Testis (tissue), 2 donors: ENCODE measurements around the gene ARVCF.

Experiments
- CTCF ChIP-seq, 3 experiments: fragments of 450-650 bp in 2 of 3; fragments of 200-600 bp in 1 of 3; sonication (generic) in 1 of 3; IDR thresholded peaks; one replicate each; pipeline ENCODE4 v1.5.1; 2016 to 2019; ENCODE audit warnings: antibody characterized with exemption in 3 of 3, mild to moderate bottlenecking in 2 of 3, moderate library complexity in 1 of 3
- POLR2A ChIP-seq: fragments of 450-650 bp; IDR thresholded peaks from one replicate; pipeline ENCODE4 v1.6.1; 2017; ENCODE audit warnings: antibody characterized with exemption, mild to moderate bottlenecking, moderate library complexity

DNA sequence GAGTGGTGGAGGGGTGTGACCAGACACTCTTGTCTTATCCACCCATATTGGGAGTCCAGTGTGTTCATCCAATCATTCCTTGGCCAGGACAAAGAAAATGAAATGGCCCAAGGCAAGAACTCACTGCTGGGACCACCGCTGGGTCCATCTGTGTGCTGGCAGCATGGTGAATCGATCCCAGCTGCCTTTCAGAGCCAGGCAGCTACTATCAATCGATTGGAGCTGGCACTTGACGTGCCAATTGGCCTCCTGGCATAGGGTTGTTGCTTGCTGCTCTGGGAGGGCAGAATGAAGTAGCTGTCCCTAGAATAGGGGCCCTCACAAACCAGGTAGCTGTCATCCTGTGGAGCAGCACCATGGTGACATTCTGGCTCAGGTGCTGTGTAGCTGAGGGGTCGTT lies 1.4 kb upstream of the ARVCF start:
- no peak for TF ChIP-seq CTCF (IDR thresholded peaks at IDR 0.05)
- TF ChIP-seq POLR2A = no peak
